RWPE2 (cell line): Measurements from ENCODE around the gene SLC39A9.

Source experiments
- ATAC-seq: fragments of 200-7000 bp; cut with Tn5 transposase; 3 replicates; pipeline ENCODE4 v1.9.1; 2021; ENCODE audit warnings: low read depth
- DNase-seq: peaks from one replicate; pipeline ENCODE4 v3.0.0-alpha.2; 2020; ENCODE audit warnings: low spot score
- H3K27ac ChIP-seq: fragments of 450-650 bp; 2 replicates; pipeline ENCODE4 v1.5.1; 2017; ENCODE audit warnings: mild to moderate bottlenecking; ENCODE audit not compliant: poor library complexity, severe bottlenecking
- H3K27me3 ChIP-seq: fragments of 250-450 bp; sonication (Bioruptor Pico); 2 replicates; pipeline ENCODE4 v1.5.1; 2021; ENCODE audit warnings: mild to moderate bottlenecking, moderate library complexity; ENCODE audit not compliant: insufficient read depth, poor library complexity, severe bottlenecking
- H3K36me3 ChIP-seq: fragments of 250-450 bp; sonication (Bioruptor Pico); 2 replicates; pipeline ENCODE4 v1.5.1; 2020; ENCODE audit warnings: low read depth, mild to moderate bottlenecking, moderate library complexity
- H3K4me1 ChIP-seq: fragments of 250-450 bp; sonication (Bioruptor Pico); 2 replicates; pipeline ENCODE4 v1.5.1; 2021; ENCODE audit warnings: mild to moderate bottlenecking, moderate library complexity; ENCODE audit not compliant: insufficient read depth, poor library complexity, severe bottlenecking
- H3K4me3 ChIP-seq: fragments of 250-450 bp; sonication (Bioruptor Pico); 2 replicates; pipeline ENCODE4 v1.5.1; 2021; ENCODE audit warnings: mild to moderate bottlenecking, moderate library complexity; ENCODE audit not compliant: severe bottlenecking
- H3K9me3 ChIP-seq: fragments of 250-450 bp; sonication (Bioruptor Pico); 2 replicates; pipeline ENCODE4 v1.5.1; 2021; ENCODE audit warnings: mild to moderate bottlenecking, moderate library complexity; ENCODE audit not compliant: severe bottlenecking
- CTCF ChIP-seq: fragments of 450-650 bp; IDR thresholded peaks from one replicate; pipeline ENCODE4 v1.5.1; 2017; ENCODE audit warnings: mild to moderate bottlenecking, moderate library complexity; ENCODE audit not compliant: poor library complexity, severe bottlenecking

Gene SLC39A9

GRCh38 chr14:69398053-69398817, at the start of gene SLC39A9, which contains the start of gene ERH:
TSS of gene SLC39A9 (plus strand) at chr14:69398692. CDS start at chr14:69399370, 678 bp downstream.
TSS of gene ERH (minus strand) at chr14:69398299. CDS start at chr14:69398233, 66 bp downstream.
- Histone ChIP-seq H3K9me3 (no peaks in the 10 kb centered on the region), H3K36me3 (peaks cover 48% of the 10 kb centered on the region), H3K27me3 (no peaks in the 10 kb centered on the region), H3K4me1 (peaks cover 11% of the 10 kb centered on the region), H3K4me3 (peak within 1 kb of the TSS; percentile 86), H3K27ac (peak within 1 kb of the TSS; percentile 63)
- no peak for TF ChIP-seq CTCF
- ATAC-seq, result peak; percentile 93
- DNase-seq, result peak; percentile 98

GRCh38 chr14:69349091-69349777, 49.3 kb upstream of the SLC39A9 start:
- Histone ChIP-seq H3K4me1 (no peaks in the 10 kb centered on the region), H3K36me3 (no peaks in the 10 kb centered on the region), H3K4me3 (no peak overlapping the region), H3K27me3 (no peaks in the 10 kb centered on the region), H3K9me3 (no peaks in the 10 kb centered on the region), H3K27ac (no peak overlapping the region)
- ATAC-seq (no peak), DNase-seq (no peak)
- no peak for TF ChIP-seq CTCF

- ATAC-seq (no peak), DNase-seq (no peak)
- H3K4me3 ChIP-seq, result no peak overlapping the region
- H3K27me3 ChIP-seq, result no peaks in the 10 kb centered on the region
- no peak overlapping the region for H3K27ac ChIP-seq
- no peaks in the 10 kb centered on the region for H3K4me1 ChIP-seq
- no peaks in the 10 kb centered on the region for H3K36me3 ChIP-seq
- H3K9me3 ChIP-seq, result no peaks in the 10 kb centered on the region
- no peak for TF ChIP-seq CTCF
These were observed 47.6 kb upstream of the SLC39A9 start for GRCh38 chr14:69350892-69351291.

- H3K4me3 ChIP-seq, result no peak overlapping the region
- ATAC-seq (no peak), DNase-seq (no peak)
- H3K9me3 ChIP-seq, result no peaks in the 10 kb centered on the region
- no peaks in the 10 kb centered on the region for H3K27me3 ChIP-seq
- no peaks in the 10 kb centered on the region for H3K4me1 ChIP-seq
- no peaks in the 10 kb centered on the region for H3K36me3 ChIP-seq
- TF ChIP-seq CTCF, result no peak
- no peak overlapping the region for H3K27ac ChIP-seq
These were observed 47.1 kb upstream of the SLC39A9 start for GRCh38 chr14:69351385-69351784.

- Histone ChIP-seq H3K4me3 (no peak overlapping the region), H3K4me1 (no peaks in the 10 kb centered on the region), H3K36me3 (no peaks in the 10 kb centered on the region), H3K27me3 (no peaks in the 10 kb centered on the region), H3K27ac (no peak overlapping the region), H3K9me3 (no peaks in the 10 kb centered on the region)
- TF ChIP-seq CTCF, result no peak
- ATAC-seq, result no peak
- DNase-seq, result no peak
These were observed 46.6 kb upstream of the SLC39A9 start for GRCh38 chr14:69351911-69352310.
